Neuronal stem cell (in vitro differentiated cells): ENCODE measurements around the gene NOP14.

Experiments
- DNase-seq: peaks from one replicate; pipeline ENCODE4 v3.0.0-alpha.2; 2013; ENCODE audit warnings: low spot score
- H2AFZ ChIP-seq: one replicate; pipeline ENCODE4 v1.6.1; 2013; ENCODE audit warnings: mild to moderate bottlenecking, low read length, inconsistent platforms
- H2AK5ac ChIP-seq: 2 replicates; pipeline ENCODE4 v1.6.1; 2013; ENCODE audit warnings: low read depth, mild to moderate bottlenecking, inconsistent platforms, low read length, moderate library complexity, mixed read lengths
- H2BK120ac ChIP-seq: 2 replicates; pipeline ENCODE4 v1.6.1; 2013; ENCODE audit warnings: low read depth, mild to moderate bottlenecking, inconsistent platforms, low read length, moderate library complexity, mixed read lengths
- H2BK12ac ChIP-seq: one replicate; pipeline ENCODE4 v1.6.1; 2013; ENCODE audit warnings: low read length, inconsistent platforms
- H2BK15ac ChIP-seq: 2 replicates; pipeline ENCODE4 v1.6.1; 2013; ENCODE audit warnings: mild to moderate bottlenecking, low read length, inconsistent platforms, mixed read lengths
- H2BK5ac ChIP-seq: one replicate; pipeline ENCODE4 v1.6.1; 2013; ENCODE audit warnings: inconsistent platforms, mild to moderate bottlenecking, low read length, moderate library complexity
- H3K14ac ChIP-seq: one replicate; pipeline ENCODE4 v1.6.1; 2013; ENCODE audit warnings: low read length, inconsistent platforms
- H3K18ac ChIP-seq: 2 replicates; pipeline ENCODE4 v1.6.1; 2013; ENCODE audit warnings: low read length, inconsistent platforms
- H3K23ac ChIP-seq: 2 replicates; pipeline ENCODE4 v1.6.1; 2013; ENCODE audit warnings: low read depth, mild to moderate bottlenecking, mixed read lengths, low read length, inconsistent platforms; ENCODE audit not compliant: poor library complexity
- H3K27ac ChIP-seq: replicated peaks from 3 replicates; pipeline ENCODE4 v1.5.1; 2013; ENCODE audit warnings: low read length, inconsistent platforms
- H3K27me3 ChIP-seq, 3 experiments: 2 replicates each; pipeline ENCODE4 v1.6.1; 2013; ENCODE audit warnings: low read length in 3 of 3, mild to moderate bottlenecking in 2 of 3, inconsistent platforms in 1 of 3, low read depth in 1 of 3, mixed read lengths in 1 of 3, moderate library complexity in 1 of 3; ENCODE audit not compliant: control insufficient read depth in 3 of 3, insufficient read depth in 3 of 3
- H3K36me3 ChIP-seq, 2 donors: replicated peaks in 1 of 2; 2 replicates each; pipeline ENCODE4 v1.6.1; 2013; ENCODE audit warnings: low read length in 2 of 2; ENCODE audit not compliant: control insufficient read depth in 2 of 2, insufficient read depth in 2 of 2
- H3K4ac ChIP-seq: 2 replicates; pipeline ENCODE4 v1.6.1; 2013; ENCODE audit warnings: inconsistent platforms, mild to moderate bottlenecking, low read length, moderate library complexity
- H3K4me1 ChIP-seq, 2 donors: 1 replicate in 1 of 2; 2 replicates in 1 of 2; pipeline ENCODE4 v1.6.1; 2013; ENCODE audit warnings: low read length in 2 of 2, low read depth in 1 of 2; ENCODE audit not compliant: control insufficient read depth in 2 of 2, insufficient read depth in 1 of 2
- H3K4me2 ChIP-seq: one replicate; pipeline ENCODE4 v1.6.1; 2013; ENCODE audit warnings: mild to moderate bottlenecking, low read length, inconsistent platforms; ENCODE audit not compliant: insufficient read depth, poor library complexity, severe bottlenecking
- H3K4me3 ChIP-seq, 2 donors: 2 replicates each; pipeline ENCODE4 v1.5.1; 2013; ENCODE audit warnings: low read length in 2 of 2, mild to moderate bottlenecking in 2 of 2, inconsistent platforms in 1 of 2, moderate library complexity in 1 of 2
- H3K79me1 ChIP-seq: one replicate; pipeline ENCODE4 v1.6.1; 2013; ENCODE audit warnings: low read depth, mild to moderate bottlenecking, inconsistent platforms, low read length, moderate library complexity
- H3K9ac ChIP-seq: one replicate; pipeline ENCODE4 v1.6.1; 2013; ENCODE audit warnings: mild to moderate bottlenecking, low read depth, low read length, inconsistent platforms; ENCODE audit not compliant: poor library complexity
- H3K9me3 ChIP-seq, 2 donors: replicated peaks in 1 of 2; 2 replicates each; pipeline versions ENCODE3 to v1.6.1; 2013; ENCODE audit warnings: low read length in 2 of 2, mild to moderate bottlenecking in 2 of 2, inconsistent platforms in 1 of 2, low read depth in 1 of 2, mixed read lengths in 1 of 2, moderate library complexity in 1 of 2; ENCODE audit not compliant: control insufficient read depth in 2 of 2, insufficient read depth in 1 of 2
- H4K8ac ChIP-seq: one replicate; pipeline ENCODE4 v1.6.1; 2013; ENCODE audit warnings: low read depth, mild to moderate bottlenecking, inconsistent platforms, low read length, moderate library complexity
- H4K91ac ChIP-seq: one replicate; pipeline ENCODE4 v1.6.1; 2013; ENCODE audit warnings: low read length, low read depth, mild to moderate bottlenecking, inconsistent platforms; ENCODE audit not compliant: poor library complexity
- WGBS, 2 donors: extraction: QIAGEN DNeasy Blood & Tissue Kit; methylation state at CpG; one replicate each; pipeline ENCODE4 v1.1.7; 2013; ENCODE audit warnings: missing lambda C conversion rate in 2 of 2, mixed read lengths in 1 of 2; ENCODE audit not compliant: insufficient read length in 2 of 2, insufficient replicate concordance in 1 of 2; ENCODE audit errors: extremely low coverage in 2 of 2; 5-methylcytosine and 5-hydroxymethylcytosine counted together

NOP14 gene

DNA sequence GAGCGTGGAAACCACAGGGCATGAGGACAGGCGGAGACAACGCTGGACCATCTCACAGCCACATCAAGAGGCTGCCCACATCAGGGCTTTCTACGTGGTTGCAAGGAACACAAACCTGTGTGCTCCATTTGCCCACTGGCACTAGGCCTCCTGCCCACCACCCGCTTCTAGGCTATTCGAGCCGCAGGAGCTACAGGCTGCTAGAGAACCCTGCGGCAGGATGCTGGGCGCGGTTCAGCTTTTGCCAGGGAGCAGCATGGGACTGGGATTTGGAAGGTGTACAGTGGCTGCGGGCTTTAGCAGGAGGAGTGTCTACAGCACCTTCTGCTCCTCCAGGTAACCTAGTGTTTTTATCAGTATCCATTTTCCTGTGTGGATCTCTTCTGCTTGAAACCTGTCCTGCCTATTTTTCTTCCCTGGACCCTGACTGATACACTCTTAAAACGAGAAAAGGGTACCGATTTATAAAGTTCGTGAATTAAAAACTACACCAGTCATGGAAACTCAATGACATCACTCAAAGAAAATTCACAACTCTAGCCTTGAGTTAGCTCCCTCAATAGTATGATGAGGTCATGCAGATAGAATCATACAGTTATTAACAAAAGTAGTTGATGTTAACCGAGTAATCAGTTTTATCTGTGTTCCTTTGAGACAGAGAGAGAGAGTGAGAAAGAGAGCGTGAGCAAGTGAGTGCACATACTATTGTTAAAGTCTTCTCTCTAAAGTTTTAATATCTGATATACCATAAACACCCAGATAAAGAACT, 12.8 kb downstream of the NOP14 start:
- no peaks in the 10 kb centered on the region for H3K4me1 ChIP-seq
- H4K8ac ChIP-seq, result no peak overlapping the region
- peaks cover 7% of the 10 kb centered on the region for H3K79me1 ChIP-seq
- H3K4ac ChIP-seq, result no peak overlapping the region
- H3K4me3 ChIP-seq, result no peak overlapping the region
- H3K23ac ChIP-seq, result no peak overlapping the region
- no peak overlapping the region for H3K9ac ChIP-seq
- no peak overlapping the region for H2BK15ac ChIP-seq
- H3K27ac ChIP-seq, result no peak overlapping the region
- H2BK5ac ChIP-seq, result no peak overlapping the region
- H3K36me3 ChIP-seq, result peaks cover 67 to 93% of the 10 kb centered on the region in 2 donors
- no peaks in the 10 kb centered on the region for H3K27me3 ChIP-seq
- H2BK12ac ChIP-seq, result no peak overlapping the region
- H2AK5ac ChIP-seq, result no peak overlapping the region
- no peak overlapping the region for H3K14ac ChIP-seq
- no peak overlapping the region for H3K18ac ChIP-seq
- no peak overlapping the region for H4K91ac ChIP-seq
- no peak overlapping the region for H2BK120ac ChIP-seq
- H3K9me3 ChIP-seq, result peaks cover 0 to 3% of the 10 kb centered on the region in 2 donors
- no CpG with 5 or more reads among the region's 16 CpGs for WGBS, 2 donors
- H3K4me2 ChIP-seq, result no peak overlapping the region
- DNase-seq, result no peak
- H2AFZ ChIP-seq, result no peak overlapping the region

DNA sequence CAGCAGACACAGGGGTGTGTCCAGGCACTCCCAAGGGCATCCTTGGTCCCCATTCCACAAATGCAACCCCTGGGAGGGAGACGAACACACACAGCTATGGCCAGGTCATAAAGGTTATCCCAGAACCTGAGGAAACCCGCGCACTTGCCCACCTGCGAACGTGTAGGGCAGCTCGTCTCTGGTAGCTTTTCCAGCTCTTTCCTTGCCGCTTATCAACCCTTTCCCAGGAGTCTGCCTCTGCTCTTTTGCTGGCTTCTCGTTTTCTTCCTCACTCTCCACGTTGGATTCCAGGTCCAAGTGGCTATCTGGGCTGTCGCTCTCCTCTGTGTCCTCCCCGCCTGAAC, 13.5 kb downstream of the NOP14 start:
- no CpG with 5 or more reads among the region's 11 CpGs for WGBS, 2 donors
- Histone ChIP-seq H3K23ac (no peak overlapping the region), H4K91ac (no peak overlapping the region), H3K36me3 (peaks cover 73 to 98% of the 10 kb centered on the region in 2 donors), H2BK12ac (no peak overlapping the region), H2BK5ac (no peak overlapping the region), H4K8ac (no peak overlapping the region), H2AFZ (no peak overlapping the region), H2BK15ac (no peak overlapping the region), H3K4ac (no peak overlapping the region), H2BK120ac (no peak overlapping the region), H3K27ac (no peak overlapping the region), H2AK5ac (no peak overlapping the region), H3K18ac (no peak overlapping the region), H3K9me3 (peaks cover 0 to 3% of the 10 kb centered on the region in 2 donors), H3K14ac (no peak overlapping the region), H3K4me3 (no peak overlapping the region), H3K4me2 (no peak overlapping the region), H3K27me3 (no peaks in the 10 kb centered on the region), H3K4me1 (no peaks in the 10 kb centered on the region), H3K79me1 (peaks cover 6% of the 10 kb centered on the region), H3K9ac (no peak overlapping the region)
- DNase-seq, result no peak

DNA sequence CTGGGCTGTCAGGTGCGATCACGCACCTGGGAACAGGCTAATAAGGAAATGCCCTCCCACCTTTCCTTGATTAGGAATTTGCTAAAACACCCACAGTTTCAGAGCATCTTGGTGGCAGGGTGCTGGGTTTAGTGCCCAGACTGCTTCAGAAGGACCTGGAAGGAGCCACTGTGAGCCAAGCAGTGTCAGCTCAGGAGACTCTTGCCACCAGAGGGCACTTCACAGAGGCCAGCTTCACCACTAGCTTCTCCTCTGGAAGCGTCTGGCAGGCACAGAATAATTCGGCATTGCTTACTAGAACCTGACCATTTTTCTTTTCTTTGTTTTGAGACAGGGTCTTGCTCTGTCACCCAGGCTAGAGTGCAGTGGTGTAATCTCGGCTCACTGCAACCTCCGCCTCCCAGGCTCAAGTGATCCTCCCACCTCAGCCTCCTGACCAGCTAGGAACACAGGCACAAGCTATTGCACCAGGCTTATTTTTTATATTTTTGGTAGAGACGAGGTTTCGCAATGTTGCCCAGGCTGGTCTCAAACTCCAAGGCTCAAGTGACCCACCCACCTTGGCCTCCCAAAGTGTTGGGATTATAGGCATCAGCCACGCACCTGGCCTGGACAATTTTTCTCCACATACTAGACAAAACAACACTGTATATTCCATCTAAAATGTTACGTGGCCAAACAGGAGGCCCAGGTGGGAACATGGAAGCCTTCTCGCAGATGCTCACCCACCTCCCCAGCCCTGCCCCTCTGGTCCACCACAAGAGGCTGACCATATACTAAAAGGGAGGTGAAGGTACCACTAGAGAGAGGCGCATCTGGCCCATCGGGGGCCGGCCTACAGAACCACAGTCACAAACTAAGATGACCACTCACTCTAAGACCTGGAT, 14.1 kb downstream of the NOP14 start:
- no peak overlapping the region for H2AK5ac ChIP-seq
- no peak overlapping the region for H3K18ac ChIP-seq
- H3K9ac ChIP-seq, result no peak overlapping the region
- H3K27ac ChIP-seq, result no peak overlapping the region
- no peak overlapping the region for H2BK5ac ChIP-seq
- no peak overlapping the region for H4K91ac ChIP-seq
- H3K4me1 ChIP-seq, result no peaks in the 10 kb centered on the region
- no peak overlapping the region for H3K4ac ChIP-seq
- H3K9me3 ChIP-seq, result peaks cover 0 to 3% of the 10 kb centered on the region in 2 donors
- no CpG with 5 or more reads among the region's 14 CpGs for WGBS, 2 donors
- H3K14ac ChIP-seq, result no peak overlapping the region
- H2BK120ac ChIP-seq, result no peak overlapping the region
- no peak overlapping the region for H2AFZ ChIP-seq
- peaks cover 72 to 96% of the 10 kb centered on the region in 2 donors for H3K36me3 ChIP-seq
- H3K79me1 ChIP-seq, result peaks cover 6% of the 10 kb centered on the region
- H4K8ac ChIP-seq, result no peak overlapping the region
- DNase-seq, result no peak
- no peak overlapping the region for H3K4me2 ChIP-seq
- H2BK15ac ChIP-seq, result no peak overlapping the region
- H3K23ac ChIP-seq, result no peak overlapping the region
- H3K27me3 ChIP-seq, result no peaks in the 10 kb centered on the region
- H3K4me3 ChIP-seq, result no peak overlapping the region
- no peak overlapping the region for H2BK12ac ChIP-seq

DNA sequence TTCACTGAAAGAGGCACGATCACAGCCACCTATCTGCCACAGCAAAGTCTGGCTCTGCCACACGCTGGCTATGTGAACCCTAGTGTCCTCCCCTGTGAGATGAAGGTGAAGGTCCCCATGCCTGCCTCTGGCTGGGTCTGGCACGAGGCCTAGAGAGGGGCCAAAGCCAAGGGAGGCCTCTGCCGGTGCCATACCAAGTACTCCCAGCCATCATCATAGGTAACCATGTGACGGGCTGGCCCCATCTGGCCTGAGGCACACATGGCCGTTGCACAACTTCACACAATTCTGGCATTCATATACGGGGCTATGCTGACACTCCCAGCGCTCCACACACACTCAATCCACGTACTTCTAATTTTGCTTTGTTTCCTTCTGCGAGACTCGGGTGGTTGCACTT, 15.3 kb downstream of the NOP14 start:
- Histone ChIP-seq H2BK5ac (no peak overlapping the region), H3K4me3 (peak overlapping the region in 1 of 2 donors; percentile 59), H3K9ac (no peak overlapping the region), H3K4ac (no peak overlapping the region), H3K9me3 (peaks cover 0 to 3% of the 10 kb centered on the region in 2 donors), H3K14ac (no peak overlapping the region), H2BK15ac (no peak overlapping the region), H3K18ac (no peak overlapping the region), H2BK12ac (no peak overlapping the region), H3K79me1 (peaks cover 6% of the 10 kb centered on the region), H3K36me3 (peaks cover 73 to 96% of the 10 kb centered on the region in 2 donors), H4K8ac (no peak overlapping the region), H3K27ac (no peak overlapping the region), H3K4me1 (no peaks in the 10 kb centered on the region), H2AFZ (no peak overlapping the region), H2AK5ac (no peak overlapping the region), H4K91ac (no peak overlapping the region), H3K23ac (no peak overlapping the region), H2BK120ac (no peak overlapping the region), H3K4me2 (no peak overlapping the region), H3K27me3 (no peaks in the 10 kb centered on the region)
- WGBS, 2 donors, result no CpG with 5 or more reads among the region's 11 CpGs
- DNase-seq, result no peak
